Inflammatory macrophage treated with lipopolysaccharide for 4 hours (primary cell): ENCODE data around the gene CXCR1.
"Not testable (repeated sequence)": the region's sequence is repeated elsewhere in the genome, so short reads cannot be mapped to it uniquely, and the experiment has no call there.

ENCODE experiments used
- DNase-seq: peaks from one replicate; pipeline ENCODE4 v3.0.0-alpha.2; 2020

The CXCR1 gene

GRCh38 chr2:218166791-218167190 is at the start of gene CXCR1:
Gene CXCR1 (minus strand): TSS chr2:218166962. CDS start chr2:218165211, 1,751 bp downstream.
- DNase-seq: peak; percentile 79

GRCh38 chr2:218216336-218216673 is 49.5 kb upstream of the CXCR1 start:
- no peak for DNase-seq

GRCh38 chr2:218214116-218214515 is 47.4 kb upstream of the CXCR1 start:
- peak; percentile 56 for DNase-seq

GRCh38 chr2:218209078-218209477 is 42.3 kb upstream of the CXCR1 start:
- DNase-seq: no peak

- no peak for DNase-seq
Observed at GRCh38 chr2:218202266-218202665, 35.5 kb upstream of the CXCR1 start.

- no peak for DNase-seq
Observed at GRCh38 chr2:218196974-218197373, 30.2 kb upstream of the CXCR1 start.

GRCh38 chr2:218194880-218195279 is 28.1 kb upstream of the CXCR1 start:
- no peak for DNase-seq

- no peak for DNase-seq
Observed at GRCh38 chr2:218193701-218194100, 26.9 kb upstream of the CXCR1 start.

- DNase-seq: no peak
Observed at GRCh38 chr2:218192902-218193430, 26.2 kb upstream of the CXCR1 start.

- no peak for DNase-seq
Observed at GRCh38 chr2:218188528-218188927, 21.8 kb upstream of the CXCR1 start.

- DNase-seq: no peak
Observed at GRCh38 chr2:218187296-218188015, 20.7 kb upstream of the CXCR1 start.

GRCh38 chr2:218186876-218187275 is 20.1 kb upstream of the CXCR1 start:
- no peak for DNase-seq

- peak; percentile 78 for DNase-seq
Observed at GRCh38 chr2:218186355-218186766, 19.6 kb upstream of the CXCR1 start.

GRCh38 chr2:218184331-218184730 is 17.6 kb upstream of the CXCR1 start:
- DNase-seq: no peak

GRCh38 chr2:218180467-218181114 is 13.8 kb upstream of the CXCR1 start:
- DNase-seq: no peak

- no peak for DNase-seq
Observed at GRCh38 chr2:218179782-218180181, 13.0 kb upstream of the CXCR1 start.

- no peak for DNase-seq
Observed at GRCh38 chr2:218172845-218173244, 6.1 kb upstream of the CXCR1 start.

- not testable (repeated sequence) for DNase-seq
Observed at GRCh38 chr2:218171744-218172143, 5.0 kb upstream of the CXCR1 start.

GRCh38 chr2:218169757-218170546 is 3.2 kb upstream of the CXCR1 start:
- no peak for DNase-seq

GRCh38 chr2:218168635-218169462 is 2.1 kb upstream of the CXCR1 start:
- peak; percentile 51 for DNase-seq

GRCh38 chr2:218168016-218168415 is 1.3 kb upstream of the CXCR1 start:
- no peak for DNase-seq

- DNase-seq: no peak
Observed at GRCh38 chr2:218162814-218163213, 3.9 kb downstream of the CXCR1 start.

- peak; percentile 68 for DNase-seq
Observed at GRCh38 chr2:218161644-218162043, 5.1 kb downstream of the CXCR1 start.
